Fibroblast of upper back skin (primary cell): ENCODE results near the gene PBX2.
"Not testable (repeated sequence)": the region's sequence is repeated elsewhere in the genome, so short reads cannot be mapped to it uniquely, and the experiment has no call there.

Experiments used
- DNase-seq: peaks from one replicate; pipeline ENCODE4 v3.0.0-alpha.2; 2013

The PBX2 gene

GRCh38 chr6:32186151-32186840, 3.7 kb downstream of the PBX2 start:
- DNase-seq, result not testable (repeated sequence)

- DNase-seq, result peak; percentile 86
These were observed 4.3 kb downstream of the PBX2 start for GRCh38 chr6:32185681-32186131.

- no peak for DNase-seq
These were observed 5.8 kb downstream of the PBX2 start, which contains the start of gene AGER for GRCh38 chr6:32184084-32184640. Gene AGER (minus strand): TSS chr6:32184253. CDS start chr6:32184222, 31 bp downstream.

- DNase-seq, result no peak
These were observed 6.4 kb downstream of the PBX2 start for GRCh38 chr6:32183483-32184083.

GRCh38 chr6:32183030-32183429, 7.0 kb downstream of the PBX2 start:
- no peak for DNase-seq

- no peak for DNase-seq
These were observed 7.4 kb downstream of the PBX2 start for GRCh38 chr6:32182555-32182981.

- no peak for DNase-seq
These were observed 8.0 kb downstream of the PBX2 start for GRCh38 chr6:32181915-32182529.

- DNase-seq, result no peak
These were observed 8.8 kb downstream of the PBX2 start for GRCh38 chr6:32181148-32181702.

- DNase-seq, result no peak
These were observed 10.1 kb downstream of the PBX2 start for GRCh38 chr6:32179766-32180405.

GRCh38 chr6:32178547-32179440, 11.2 kb downstream of the PBX2 start:
- no peak for DNase-seq

- DNase-seq, result peak; percentile 100
These were observed 12.0 kb downstream of the PBX2 start, which contains the start of gene RNF5 for GRCh38 chr6:32177788-32178546. Gene RNF5 (plus strand): TSS chr6:32178405. CDS start chr6:32178512, 107 bp downstream.

GRCh38 chr6:32177183-32177787, 12.7 kb downstream of the PBX2 start:
- no peak for DNase-seq

GRCh38 chr6:32176476-32177182, 13.4 kb downstream of the PBX2 start:
- DNase-seq, result peak; percentile 51

- peak; percentile 97 for DNase-seq
These were observed 14.1 kb downstream of the PBX2 start, which contains the start of gene AGPAT1 for GRCh38 chr6:32175711-32176475. Gene AGPAT1 (minus strand): TSS chr6:32176084. CDS start chr6:32171496, 4,588 bp downstream.

GRCh38 chr6:32175322-32175710, 14.7 kb downstream of the PBX2 start:
- no peak for DNase-seq

- DNase-seq, result no peak
These were observed 15.6 kb downstream of the PBX2 start for GRCh38 chr6:32174416-32174815.

- no peak for DNase-seq
These were observed 16.8 kb downstream of the PBX2 start for GRCh38 chr6:32173051-32173727.

- no peak for DNase-seq
These were observed 18.8 kb downstream of the PBX2 start for GRCh38 chr6:32171234-32171633.
